ENCODE data around the gene AMFR. TPM values are rescaled to one million over a fixed set of nuclear protein-coding genes. Genes with fewer than 3 reads are reported as not detected.

The AMFR gene
- total RNA-seq, 1 donor from 2014 or later, result 57.1 TPM

- intact Hi-C loops (cut with micrococcal nuclease), result no loop called here
Measured at GRCh38 chr16:56336071-56336688, 89.2 kb downstream of the AMFR start.

- intact Hi-C loops (cut with micrococcal nuclease), result no loop called here
Measured at GRCh38 chr16:56334761-56335160, 90.6 kb downstream of the AMFR start.

- intact Hi-C loops (cut with micrococcal nuclease), result no loop called here
Measured at GRCh38 chr16:56332464-56333079, 92.8 kb downstream of the AMFR start.

GRCh38 chr16:56331915-56332314 is 93.4 kb downstream of the AMFR start:
- intact Hi-C loops (cut with micrococcal nuclease), result no loop called here

- intact Hi-C loops (cut with micrococcal nuclease), result no loop called here
Measured at GRCh38 chr16:56331399-56331798, 93.9 kb downstream of the AMFR start.

- intact Hi-C loops (cut with micrococcal nuclease), result no loop called here
Measured at GRCh38 chr16:56330476-56330875, 94.9 kb downstream of the AMFR start.

- intact Hi-C loops (cut with micrococcal nuclease), result no loop called here
Measured at GRCh38 chr16:56329887-56330286, 95.5 kb downstream of the AMFR start.

- intact Hi-C loops (cut with micrococcal nuclease), result no loop called here
Measured at GRCh38 chr16:56328276-56329022, 96.9 kb downstream of the AMFR start.

GRCh38 chr16:56327929-56328258 is 97.5 kb downstream of the AMFR start:
- intact Hi-C loops (cut with micrococcal nuclease), result no loop called here

- intact Hi-C loops (cut with micrococcal nuclease), result no loop called here
Measured at GRCh38 chr16:56327071-56327928, 98.0 kb downstream of the AMFR start.

GRCh38 chr16:56325956-56326355 is 99.4 kb downstream of the AMFR start:
- intact Hi-C loops (cut with micrococcal nuclease), result no loop called here

- intact Hi-C loops (cut with micrococcal nuclease), result no loop called here
Measured at GRCh38 chr16:56324406-56324805, 100.9 kb downstream of the AMFR start.

GRCh38 chr16:56321571-56321970 is 103.8 kb downstream of the AMFR start:
- intact Hi-C loops (cut with micrococcal nuclease), result no loop called here

- intact Hi-C loops (cut with micrococcal nuclease), result no loop called here
Measured at GRCh38 chr16:56320811-56321558, 104.4 kb downstream of the AMFR start.

- intact Hi-C loops (cut with micrococcal nuclease), result no loop called here
Measured at GRCh38 chr16:56320056-56320455, 105.3 kb downstream of the AMFR start.

- intact Hi-C loops (cut with micrococcal nuclease), result loop anchor here (5.0 kb wide), 1 partner anchor 607 kb away; no protein-coding TSS in a partner anchor
Measured at GRCh38 chr16:56319376-56319775, 106.0 kb downstream of the AMFR start.

- intact Hi-C loops (cut with micrococcal nuclease), result loop anchor here (1.0 to 5.0 kb wide), 3 partner anchors 277 to 606 kb away; no protein-coding TSS in a partner anchor
Measured at GRCh38 chr16:56318827-56319140, 106.6 kb downstream of the AMFR start.

GRCh38 chr16:56317998-56318826 is 107.1 kb downstream of the AMFR start:
- intact Hi-C loops (cut with micrococcal nuclease), result loop anchor here (1.0 to 5.0 kb wide), 3 partner anchors 277 to 606 kb away; no protein-coding TSS in a partner anchor

GRCh38 chr16:56316545-56316944 is 108.8 kb downstream of the AMFR start:
- intact Hi-C loops (cut with micrococcal nuclease), result loop anchor here (5.0 kb wide), 1 partner anchor 604 kb away; no protein-coding TSS in a partner anchor

- intact Hi-C loops (cut with micrococcal nuclease), result loop anchor here (5.0 kb wide), 1 partner anchor 604 kb away; no protein-coding TSS in a partner anchor
Measured at GRCh38 chr16:56315955-56316354, 109.4 kb downstream of the AMFR start.

Data from T-helper 2 cell treated with Interferon-gamma antibody and Interleukin-4, amounts not matched to agents 100 ng/mL and 5 ng/mL, for 36 hours (primary cell).